CD4-positive, CD25-positive, alpha-beta regulatory T cell (primary cell): ENCODE data around the gene CTBP2. TPM values are rescaled to one million over a fixed set of nuclear protein-coding genes. Genes with fewer than 3 reads are reported as not detected.

Source experiments
- ATAC-seq, 2 donors: fragments of 150-1000 bp; cut with Tn5 transposase; one replicate each; pipeline ENCODE4 v1.10.0; 2021; ENCODE audit warnings: low read depth in 2 of 2, moderate number of reproducible peaks in 2 of 2, moderate library complexity in 1 of 2
- DNase-seq, 3 donors: peaks; one replicate each; pipeline versions ENCODE4 v3.0.0 to v3.0.0-alpha.2; 2012 to 2022; ENCODE audit warnings: mixed read lengths in 1 of 3
- H3K27ac ChIP-seq: one replicate; pipeline ENCODE4 v1.7.0; 2013; ENCODE audit warnings: mild to moderate bottlenecking, low read length; ENCODE audit not compliant: insufficient read depth, poor library complexity, severe bottlenecking
- H3K27me3 ChIP-seq: one replicate; pipeline ENCODE4 v1.7.0; 2013; ENCODE audit warnings: low read length; ENCODE audit not compliant: control insufficient read depth, insufficient read depth
- H3K36me3 ChIP-seq: one replicate; pipeline ENCODE4 v1.7.0; 2013; ENCODE audit warnings: mild to moderate bottlenecking, low read length, moderate library complexity; ENCODE audit not compliant: control insufficient read depth, insufficient read depth
- H3K4me1 ChIP-seq: 2 replicates; pipeline ENCODE4 v1.7.0; 2013; ENCODE audit warnings: mild to moderate bottlenecking, low read length; ENCODE audit not compliant: insufficient read depth, control insufficient read depth, poor library complexity, severe bottlenecking
- H3K4me3 ChIP-seq: one replicate; pipeline ENCODE4 v1.7.0; 2013; ENCODE audit warnings: low read depth, mild to moderate bottlenecking, low read length, moderate library complexity
- H3K9me3 ChIP-seq, 2 experiments: 1 replicate in 1 of 2; 2 replicates in 1 of 2; pipeline ENCODE4 v1.7.0; 2013; ENCODE audit warnings: low read length in 2 of 2, mild to moderate bottlenecking in 1 of 2, moderate library complexity in 1 of 2; ENCODE audit not compliant: control insufficient read depth in 2 of 2
- H3K27ac Mint-ChIP-seq, 3 donors: one replicate each; pipeline ENCODE4 v1.8.0; 2020 to 2022; ENCODE audit warnings: mild to moderate bottlenecking in 3 of 3, mixed read lengths in 3 of 3, moderate library complexity in 2 of 3
- H3K27me3 Mint-ChIP-seq: one replicate; pipeline ENCODE4 v1.8.0; 2022; ENCODE audit warnings: mild to moderate bottlenecking, mixed read lengths
- H3K36me3 Mint-ChIP-seq: one replicate; pipeline ENCODE4 v1.8.0; 2020; ENCODE audit warnings: mixed read lengths
- H3K4me1 Mint-ChIP-seq, 4 donors: one replicate each; pipeline ENCODE4 v1.8.0; 2020 to 2022; ENCODE audit warnings: mixed read lengths in 4 of 4, mild to moderate bottlenecking in 1 of 4
- H3K4me3 Mint-ChIP-seq, 4 donors: one replicate each; pipeline ENCODE4 v1.8.0; 2020 to 2022; ENCODE audit warnings: mild to moderate bottlenecking in 4 of 4, mixed read lengths in 4 of 4, moderate library complexity in 3 of 4
- H3K9me3 Mint-ChIP-seq, 7 donors: one replicate each; pipeline ENCODE4 v1.8.0; 2020 to 2022; ENCODE audit warnings: mixed read lengths in 7 of 7, mild to moderate bottlenecking in 3 of 7, moderate library complexity in 2 of 7
- polyA plus RNA-seq, 4 donors: library from polyadenylated mRNA; unstranded; fragments of 300-500 nt; fragmentation: Illumina TruSeq; gene quantifications; one replicate each; pipeline ENCODE4 v1.2.3, GENCODE V29; 2021
- total RNA-seq: library from RNA; stranded (reverse); gene quantifications from one replicate; pipeline ENCODE4 v1.2.3, GENCODE V29; 2022

Gene CTBP2
- total and polyA plus RNA-seq, 5 donors from 2014 or later = 0.10 to 0.49 (median 0.13) TPM; not detected in 2

GRCh38 chr10:125201791-125202622 lies 41.6 kb upstream of the CTBP2 start:
- Mint-ChIP-seq H3K9me3 (no peaks in the 10 kb centered on the region), H3K27ac (no peak overlapping the region), H3K4me1 (no peaks in the 10 kb centered on the region), H3K4me3 (no peak overlapping the region), H3K27me3 (no peaks in the 10 kb centered on the region), H3K36me3 (no peaks in the 10 kb centered on the region)
- Histone ChIP-seq H3K4me3 (no peak overlapping the region), H3K4me1 (no peaks in the 10 kb centered on the region), H3K36me3 (no peaks in the 10 kb centered on the region), H3K9me3 (no peaks in the 10 kb centered on the region), H3K27ac (no peak overlapping the region), H3K27me3 (peaks cover 2% of the 10 kb centered on the region)
- ATAC-seq = no peak
- no peak for DNase-seq

- no peaks in the 10 kb centered on the region for H3K36me3 ChIP-seq
- Mint-ChIP-seq H3K4me1 (no peaks in the 10 kb centered on the region), H3K36me3 (no peaks in the 10 kb centered on the region), H3K4me3 (no peak overlapping the region), H3K9me3 (no peaks in the 10 kb centered on the region), H3K27ac (no peak overlapping the region), H3K27me3 (no peaks in the 10 kb centered on the region)
- peaks cover 2% of the 10 kb centered on the region for H3K27me3 ChIP-seq
- H3K9me3 ChIP-seq = no peaks in the 10 kb centered on the region
- no peaks in the 10 kb centered on the region for H3K4me1 ChIP-seq
- H3K27ac ChIP-seq = no peak overlapping the region
- no peak for ATAC-seq
- H3K4me3 ChIP-seq = no peak overlapping the region
- no peak for DNase-seq
Measured at GRCh38 chr10:125201108-125201524, 40.8 kb upstream of the CTBP2 start.

GRCh38 chr10:125200396-125200795 lies 40.0 kb upstream of the CTBP2 start:
- no peaks in the 10 kb centered on the region for H3K27me3 Mint-ChIP-seq
- DNase-seq (no peak), ATAC-seq (no peak)
- Histone ChIP-seq H3K27ac (no peak overlapping the region), H3K4me3 (no peak overlapping the region), H3K27me3 (peaks cover 2% of the 10 kb centered on the region), H3K9me3 (no peaks in the 10 kb centered on the region), H3K36me3 (no peaks in the 10 kb centered on the region), H3K4me1 (no peaks in the 10 kb centered on the region)
- peak overlapping the region in 1 of 4 donors; percentile 42 for H3K4me3 Mint-ChIP-seq
- no peaks in the 10 kb centered on the region for H3K4me1 Mint-ChIP-seq
- H3K27ac Mint-ChIP-seq = no peak overlapping the region
- no peaks in the 10 kb centered on the region for H3K9me3 Mint-ChIP-seq
- H3K36me3 Mint-ChIP-seq = no peaks in the 10 kb centered on the region

DNA sequence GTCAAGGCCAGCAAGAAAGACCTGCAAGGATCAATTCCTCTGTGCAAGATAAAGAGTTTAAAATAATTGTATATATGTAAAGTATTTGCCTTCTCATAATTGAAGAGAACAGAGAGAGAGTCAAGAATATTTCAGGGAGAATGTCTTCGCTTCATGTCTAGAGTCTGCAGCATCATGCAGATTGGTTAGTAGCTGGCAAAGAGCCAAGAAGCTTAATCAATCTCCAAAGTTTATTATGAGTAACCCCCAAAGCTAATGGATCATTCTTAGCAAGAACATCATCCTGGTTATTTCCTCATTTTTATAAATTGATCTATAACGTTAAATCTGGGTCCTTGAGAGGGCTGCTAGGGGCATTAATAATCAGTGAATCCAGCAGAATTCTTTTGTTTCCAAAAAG lies 38.9 kb upstream of the CTBP2 start:
- H3K4me3 Mint-ChIP-seq = no peak overlapping the region

DNA sequence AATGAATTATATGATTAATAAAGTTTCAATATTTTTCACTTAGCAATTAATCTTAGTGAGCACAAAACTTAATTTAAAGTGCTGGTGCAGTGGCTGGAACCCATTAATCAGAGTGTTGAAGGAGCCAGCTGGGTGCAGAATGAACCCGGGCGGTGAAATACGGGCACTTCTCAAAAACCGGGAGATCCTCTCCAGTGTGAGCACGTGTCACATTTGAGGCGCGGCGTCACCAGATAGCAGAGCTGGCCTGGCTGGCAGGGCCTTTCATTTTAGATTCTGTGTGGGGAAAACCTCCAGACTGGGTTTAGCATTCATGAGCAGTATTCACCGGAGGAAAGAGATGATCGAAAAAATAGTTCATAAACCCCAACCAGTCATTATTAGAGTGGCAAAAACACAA lies 34.5 kb upstream of the CTBP2 start:
- Histone ChIP-seq H3K4me1 (no peaks in the 10 kb centered on the region), H3K27ac (no peak overlapping the region), H3K27me3 (peaks cover 2% of the 10 kb centered on the region), H3K36me3 (no peaks in the 10 kb centered on the region), H3K9me3 (no peaks in the 10 kb centered on the region), H3K4me3 (no peak overlapping the region)
- peaks cover 0 to 2% (median 0%) of the 10 kb centered on the region in 7 donors for H3K9me3 Mint-ChIP-seq
- no peak overlapping the region for H3K27ac Mint-ChIP-seq
- ATAC-seq (no peak), DNase-seq (no peak)
- H3K36me3 Mint-ChIP-seq = no peaks in the 10 kb centered on the region
- H3K4me1 Mint-ChIP-seq = no peaks in the 10 kb centered on the region
- no peaks in the 10 kb centered on the region for H3K27me3 Mint-ChIP-seq
- H3K4me3 Mint-ChIP-seq = no peak overlapping the region

More for the DNA sequence above, 38.9 kb upstream of the CTBP2 start:
- ATAC-seq (no peak), DNase-seq (no peak)
- Mint-ChIP-seq H3K4me1 (no peaks in the 10 kb centered on the region), H3K27ac (no peak overlapping the region), H3K9me3 (no peaks in the 10 kb centered on the region), H3K36me3 (no peaks in the 10 kb centered on the region), H3K27me3 (no peaks in the 10 kb centered on the region)
- Histone ChIP-seq H3K36me3 (no peaks in the 10 kb centered on the region), H3K27me3 (peaks cover 2% of the 10 kb centered on the region), H3K4me3 (no peak overlapping the region), H3K4me1 (no peaks in the 10 kb centered on the region), H3K27ac (no peak overlapping the region), H3K9me3 (no peaks in the 10 kb centered on the region)

- H3K4me1 ChIP-seq = no peaks in the 10 kb centered on the region
- no peak overlapping the region for H3K27ac Mint-ChIP-seq
- no peaks in the 10 kb centered on the region for H3K36me3 ChIP-seq
- no peak overlapping the region for H3K27ac ChIP-seq
- H3K4me1 Mint-ChIP-seq = no peaks in the 10 kb centered on the region
- H3K27me3 Mint-ChIP-seq = no peaks in the 10 kb centered on the region
- DNase-seq = no peak
- no peak overlapping the region for H3K4me3 ChIP-seq
- no peak for ATAC-seq
- H3K9me3 Mint-ChIP-seq = peaks cover 0 to 6% (median 0%) of the 10 kb centered on the region in 7 donors
- no peaks in the 10 kb centered on the region for H3K36me3 Mint-ChIP-seq
- no peak overlapping the region for H3K4me3 Mint-ChIP-seq
- H3K9me3 ChIP-seq = no peaks in the 10 kb centered on the region
- no peaks in the 10 kb centered on the region for H3K27me3 ChIP-seq
Measured at GRCh38 chr10:125193306-125193877, 33.0 kb upstream of the CTBP2 start.

- Mint-ChIP-seq H3K27me3 (peaks cover 5% of the 10 kb centered on the region), H3K4me3 (no peak overlapping the region), H3K9me3 (peaks cover 0 to 6% (median 0%) of the 10 kb centered on the region in 7 donors), H3K36me3 (no peaks in the 10 kb centered on the region), H3K4me1 (no peaks in the 10 kb centered on the region), H3K27ac (no peak overlapping the region)
- no peak for ATAC-seq
- no peaks in the 10 kb centered on the region for H3K27me3 ChIP-seq
- no peaks in the 10 kb centered on the region for H3K9me3 ChIP-seq
- H3K4me3 ChIP-seq = no peak overlapping the region
- no peaks in the 10 kb centered on the region for H3K36me3 ChIP-seq
- no peak overlapping the region for H3K27ac ChIP-seq
- DNase-seq = no peak
- H3K4me1 ChIP-seq = no peaks in the 10 kb centered on the region
Measured at GRCh38 chr10:125192620-125193019, 32.3 kb upstream of the CTBP2 start.

GRCh38 chr10:125192005-125192404 lies 31.6 kb upstream of the CTBP2 start:
- H3K4me3 Mint-ChIP-seq = no peak overlapping the region
- Histone ChIP-seq H3K4me1 (no peaks in the 10 kb centered on the region), H3K36me3 (no peaks in the 10 kb centered on the region), H3K9me3 (no peaks in the 10 kb centered on the region), H3K27ac (no peak overlapping the region), H3K4me3 (no peak overlapping the region), H3K27me3 (no peaks in the 10 kb centered on the region)
- no peak overlapping the region for H3K27ac Mint-ChIP-seq
- H3K4me1 Mint-ChIP-seq = no peaks in the 10 kb centered on the region
- ATAC-seq (no peak), DNase-seq (no peak)
- no peaks in the 10 kb centered on the region for H3K36me3 Mint-ChIP-seq
- peaks cover 5% of the 10 kb centered on the region for H3K27me3 Mint-ChIP-seq
- H3K9me3 Mint-ChIP-seq = peaks cover 0 to 6% (median 0%) of the 10 kb centered on the region in 7 donors
